Colon (tissue), 2 donors: ENCODE measurements around the gene RNF115.
"Not testable (repeated sequence)": the region's sequence is repeated elsewhere in the genome, so short reads cannot be mapped to it uniquely, and the experiment has no call there.

Source experiments
- FAIRE-seq: peaks from 2 replicates; lab custom pipeline; 2012; peaks lifted over from hg19 to GRCh38; lab: Jason Lieb, UNC
- donor health status: control.
- donor health status: control.

RNF115 gene

GRCh38 chr1:145827966-145828365 lies 4.1 kb upstream of the RNF115 start:
- no peak for FAIRE-seq

GRCh38 chr1:145826030-145826429 lies 2.1 kb upstream of the RNF115 start:
- no peak for FAIRE-seq

GRCh38 chr1:145824499-145824842 lies 576 bp upstream of the RNF115 start:
- no peak for FAIRE-seq

GRCh38 chr1:145822779-145823331 lies 1.0 kb downstream of the RNF115 start:
- FAIRE-seq: not testable (repeated sequence)

- not testable (repeated sequence) for FAIRE-seq
Observed at GRCh38 chr1:145818095-145818494, 5.8 kb downstream of the RNF115 start.

GRCh38 chr1:145812977-145813810 lies 10.7 kb downstream of the RNF115 start:
- not testable (repeated sequence) for FAIRE-seq

- FAIRE-seq: no peak
Observed at GRCh38 chr1:145806844-145807243, 17.1 kb downstream of the RNF115 start.

DNA sequence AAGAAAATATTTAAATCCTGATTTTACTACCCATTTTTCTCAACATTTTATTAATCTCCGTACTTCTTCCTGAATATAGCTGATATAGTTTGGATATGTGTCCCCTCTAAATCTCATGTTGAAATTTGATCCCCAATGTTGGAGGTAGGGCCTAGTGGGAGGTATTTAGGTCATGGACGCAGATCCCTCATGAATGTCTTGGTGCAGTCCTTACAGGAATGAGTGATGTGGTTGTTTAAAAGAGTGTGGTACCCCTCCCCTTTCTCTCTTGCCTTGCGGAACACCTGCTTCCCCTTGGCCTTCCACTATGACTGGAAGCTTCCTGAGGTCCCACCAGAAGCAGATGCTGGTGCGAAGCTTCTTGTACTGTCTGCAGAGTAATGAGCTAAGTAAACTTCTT lies 17.5 kb downstream of the RNF115 start:
- no peak for FAIRE-seq

DNA sequence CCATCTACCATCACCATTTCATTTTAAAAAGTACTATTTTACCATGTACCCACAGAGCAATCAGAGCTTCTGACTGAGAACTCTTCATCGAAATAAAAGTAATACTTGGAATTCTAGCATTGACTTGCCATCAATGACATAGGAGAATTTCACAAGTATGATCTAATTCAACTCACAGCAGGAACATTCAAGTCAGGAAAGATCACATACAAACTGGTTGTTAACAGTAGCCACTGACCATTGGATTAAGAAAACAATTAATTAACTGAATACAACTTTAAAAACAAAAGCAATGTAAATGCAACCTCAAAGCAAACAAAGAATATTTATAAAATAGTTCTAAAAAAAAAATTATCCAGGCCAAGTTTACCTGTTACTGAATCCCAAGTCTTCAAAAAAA lies 18.8 kb downstream of the RNF115 start:
- no peak for FAIRE-seq

DNA sequence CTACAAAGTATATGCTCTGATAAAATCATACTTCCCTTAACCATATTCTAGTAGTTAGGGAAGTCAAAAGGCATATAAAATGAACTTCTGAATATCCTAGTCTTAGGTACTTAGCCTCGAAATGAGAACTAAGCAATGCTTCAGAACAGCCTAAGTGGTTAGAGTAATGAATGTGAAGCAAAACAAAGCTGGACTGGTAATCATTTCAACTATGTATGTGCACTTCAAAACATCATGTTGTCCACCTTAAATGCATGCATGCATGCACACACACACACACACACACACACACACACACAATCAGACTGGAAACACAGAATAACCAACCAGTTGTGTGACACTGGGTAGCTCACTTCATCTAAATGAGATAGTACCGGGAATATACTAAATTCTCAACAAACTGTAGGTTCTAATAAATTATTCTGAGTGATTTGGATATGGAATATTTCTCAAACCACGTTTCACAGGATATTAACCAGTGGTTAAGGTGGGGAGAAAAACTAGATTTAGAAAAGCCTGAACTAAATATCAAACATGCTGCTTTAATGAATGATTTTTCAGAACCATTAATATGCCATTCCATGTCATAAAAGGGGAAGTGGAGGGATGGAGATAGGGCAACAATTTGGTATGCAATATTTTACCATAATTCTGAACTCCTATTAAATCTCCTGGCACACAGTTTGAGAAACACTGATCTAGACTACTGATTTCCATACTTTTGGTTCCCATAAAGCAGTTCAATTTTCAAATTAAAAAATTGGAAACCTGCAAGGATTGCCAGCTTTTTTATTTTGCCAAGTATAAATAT lies 19.5 kb downstream of the RNF115 start:
- no peak for FAIRE-seq

GRCh38 chr1:145799806-145800205 lies 24.1 kb downstream of the RNF115 start:
- no peak for FAIRE-seq

- no peak for FAIRE-seq
Observed at GRCh38 chr1:145796753-145797152, 27.1 kb downstream of the RNF115 start.

GRCh38 chr1:145795257-145795881 lies 28.5 kb downstream of the RNF115 start:
- no peak for FAIRE-seq

- no peak for FAIRE-seq
Observed at GRCh38 chr1:145792484-145792883, 31.4 kb downstream of the RNF115 start.

DNA sequence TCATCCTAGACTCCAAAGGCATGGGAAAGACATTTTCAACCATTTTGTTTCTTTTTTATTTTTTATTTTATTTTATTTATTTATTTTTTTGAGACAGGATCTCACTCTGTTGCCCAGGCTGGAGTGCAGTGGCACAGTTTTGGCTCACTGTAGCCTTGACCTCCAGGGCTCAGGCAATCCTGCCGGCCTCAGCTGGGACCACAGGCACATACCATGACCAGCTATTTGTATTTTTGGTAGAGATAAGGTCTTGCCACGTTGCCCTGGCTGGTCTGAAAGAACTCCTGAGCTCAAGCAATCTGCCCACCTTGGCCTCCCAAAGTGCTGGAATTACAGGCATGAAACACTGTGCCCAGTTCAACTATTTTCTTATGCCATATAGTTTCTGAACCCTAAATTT lies 32.0 kb downstream of the RNF115 start:
- not testable (repeated sequence) for FAIRE-seq

DNA sequence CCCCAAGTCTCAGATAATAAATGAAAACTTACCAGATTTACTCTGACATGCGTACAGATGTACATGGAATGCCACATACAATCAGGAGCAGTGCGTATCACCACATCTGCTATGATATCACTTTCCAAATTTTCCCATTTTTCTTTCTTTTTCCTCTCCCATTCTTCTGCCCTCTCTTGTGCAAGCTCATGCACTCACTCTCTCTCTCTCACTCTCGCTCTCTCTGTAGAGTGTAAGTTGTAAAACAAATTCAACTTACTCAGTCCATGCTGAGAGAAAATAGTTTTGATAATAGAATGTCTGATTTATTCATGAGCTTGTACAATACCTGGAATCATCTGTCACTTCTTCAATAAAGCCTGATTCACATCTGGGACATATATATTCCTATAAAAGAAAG lies 35.3 kb downstream of the RNF115 start:
- FAIRE-seq: no peak

DNA sequence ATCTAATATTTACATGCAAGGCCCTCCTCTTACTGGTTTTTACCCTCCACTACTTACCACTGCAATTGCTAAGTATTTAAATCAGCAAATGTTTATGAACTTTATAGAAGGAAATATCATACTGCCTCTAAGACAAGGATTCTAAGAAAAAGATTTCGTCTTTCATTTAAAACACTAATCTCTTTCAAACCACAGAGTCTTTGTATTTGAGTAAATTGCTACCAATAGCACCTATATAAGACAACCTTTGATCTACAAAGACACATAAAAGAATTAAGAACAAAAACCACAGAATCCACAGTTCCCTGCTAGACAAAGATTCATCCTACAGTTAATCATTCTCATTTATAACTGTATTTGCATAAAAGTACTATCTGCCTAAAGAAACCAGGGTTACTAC lies 37.6 kb downstream of the RNF115 start:
- FAIRE-seq: no peak

DNA sequence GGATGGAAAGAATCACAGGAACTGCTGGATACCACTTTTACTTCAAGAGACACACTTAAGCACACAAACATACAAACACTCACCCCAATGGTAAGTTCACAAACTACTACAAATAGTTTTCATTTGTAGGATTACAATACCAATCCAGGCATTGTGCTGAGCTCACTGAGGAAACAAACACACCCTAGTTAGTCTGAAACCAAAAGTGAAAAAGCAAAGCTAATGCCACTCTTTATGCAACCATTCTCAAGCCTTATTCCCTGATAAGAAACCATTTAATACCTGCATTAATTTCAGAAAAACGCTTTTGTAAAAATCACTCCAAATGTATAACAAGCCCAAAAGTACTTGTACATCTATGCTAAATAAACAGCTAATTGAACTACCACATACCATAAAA lies 38.3 kb downstream of the RNF115 start:
- FAIRE-seq: no peak

DNA sequence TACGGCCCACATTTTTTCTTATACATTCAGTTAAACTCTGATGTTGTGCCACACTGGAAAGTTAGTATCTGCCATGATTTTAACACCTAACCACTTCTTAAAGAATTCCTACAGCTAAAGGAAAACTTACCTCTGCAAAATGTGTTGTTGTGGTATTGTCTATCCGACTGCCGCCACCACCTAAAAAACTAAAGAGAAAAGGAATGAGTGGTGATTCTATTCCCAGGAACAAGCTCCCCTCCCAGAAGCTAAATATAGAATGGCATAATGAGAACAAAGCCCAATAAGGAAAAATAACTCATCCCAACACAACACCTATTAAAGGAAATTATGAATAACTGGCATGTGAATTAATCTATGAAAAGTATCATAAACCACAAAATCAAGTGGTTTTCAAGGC lies 39.5 kb downstream of the RNF115 start:
- FAIRE-seq: no peak

- no peak for FAIRE-seq
Observed at GRCh38 chr1:145782272-145783099, 41.4 kb downstream of the RNF115 start.

DNA sequence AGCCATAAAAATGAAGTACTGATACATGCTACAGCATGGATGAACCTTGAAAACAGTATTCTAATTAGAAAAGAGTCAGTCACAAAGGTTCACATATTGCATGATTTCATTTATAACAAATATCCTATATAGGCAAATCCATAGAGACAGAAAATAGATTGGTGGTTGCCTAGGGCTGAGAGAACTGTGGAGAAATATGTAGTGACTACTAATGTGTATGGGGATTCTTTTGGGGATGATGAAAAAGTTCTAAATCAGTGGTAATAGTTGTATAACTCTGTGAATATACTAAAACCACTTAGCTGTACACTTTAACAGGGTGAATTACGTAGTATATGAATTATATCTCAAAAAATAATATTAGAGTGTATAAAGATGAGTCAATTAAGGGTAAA lies 45.8 kb downstream of the RNF115 start:
- FAIRE-seq: no peak
